GM18868 (cell line): ENCODE measurements around the gene NKD2.

Experiments used
- ATAC-seq: cut with Tn5 transposase; IDR thresholded peaks from one replicate; pipeline ENCODE4 v1.9.1; 2021; ENCODE audit warnings: mild to moderate bottlenecking, moderate library complexity; ENCODE audit not compliant: unreplicated experiment

Gene NKD2

DNA sequence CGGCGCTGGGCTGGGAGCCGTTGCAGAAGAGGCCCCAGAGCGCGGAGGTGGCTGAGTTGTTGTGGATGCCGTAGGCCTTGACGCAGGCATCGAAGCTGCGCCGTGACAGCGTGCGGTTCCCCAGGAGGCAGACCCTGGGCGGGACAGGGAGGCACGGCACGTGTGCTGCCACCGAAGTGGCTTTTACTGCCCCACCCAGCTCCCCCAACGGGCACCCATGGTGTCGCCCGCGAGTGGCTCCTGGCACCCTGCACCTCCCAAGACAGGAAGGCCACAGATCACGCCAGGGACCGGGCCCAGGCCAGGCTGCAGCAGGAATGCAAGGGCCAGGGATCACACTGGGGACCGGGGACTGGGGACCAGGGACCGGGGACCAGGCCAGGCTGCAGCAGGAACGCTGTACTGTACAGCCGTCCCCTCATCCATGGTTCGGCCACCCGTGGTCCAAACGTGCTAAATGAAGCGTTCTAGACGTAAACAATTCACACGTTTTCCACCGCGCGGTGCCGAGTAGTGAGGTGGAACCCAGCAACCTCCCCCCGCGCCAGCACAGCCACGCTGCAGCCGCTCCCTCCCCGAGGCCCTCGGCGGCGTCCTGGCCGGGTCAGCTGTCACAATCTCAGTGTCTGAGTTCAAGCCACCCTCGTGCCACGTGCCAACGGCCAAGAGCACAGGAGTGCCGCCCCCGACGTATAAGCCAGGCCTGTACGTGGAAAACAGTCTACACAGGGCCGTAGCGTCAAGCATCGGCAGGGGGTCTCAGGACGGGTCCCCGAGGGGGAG is 75.4 kb downstream of the NKD2 start:
- no peak for ATAC-seq

DNA sequence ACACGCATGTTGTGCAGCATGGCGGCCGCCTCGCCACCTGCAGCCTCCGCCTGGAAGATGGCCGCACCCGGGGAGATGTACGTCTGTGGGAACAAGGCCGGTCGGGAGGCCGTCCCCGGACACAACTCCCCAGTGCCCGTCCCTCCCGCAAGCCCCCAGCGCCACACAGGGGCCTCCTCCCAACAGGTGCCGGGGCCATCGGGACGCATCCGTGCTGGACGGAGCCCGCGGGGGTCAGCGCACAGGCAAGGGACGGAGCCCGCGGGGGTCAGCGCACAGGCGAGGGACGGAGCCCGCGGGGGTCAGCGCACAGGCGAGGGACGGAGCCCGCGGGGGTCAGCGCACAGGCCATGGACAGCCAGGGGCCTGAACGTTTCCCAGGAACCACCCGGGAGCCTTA is 76.8 kb downstream of the NKD2 start:
- ATAC-seq = no peak

DNA sequence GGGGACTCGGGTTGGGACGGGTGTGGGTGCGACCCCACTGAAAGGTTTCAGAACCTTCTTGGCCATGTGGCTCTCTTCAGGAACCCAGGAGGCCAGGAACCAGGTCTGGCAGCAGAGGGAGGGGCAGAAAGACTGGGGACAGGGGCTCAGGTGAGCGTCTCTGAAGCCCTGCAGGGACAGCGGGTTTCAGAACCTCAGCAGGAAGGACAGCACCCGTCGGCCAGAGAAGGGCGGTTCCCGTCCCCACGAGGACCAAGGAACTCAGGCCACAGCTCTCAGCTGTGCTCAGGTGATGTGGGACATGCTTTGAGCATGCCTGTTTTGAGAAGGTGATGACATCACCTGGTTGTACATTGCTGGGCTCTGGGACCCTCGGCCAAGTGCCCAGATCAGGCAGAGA is 77.5 kb downstream of the NKD2 start:
- ATAC-seq = no peak

DNA sequence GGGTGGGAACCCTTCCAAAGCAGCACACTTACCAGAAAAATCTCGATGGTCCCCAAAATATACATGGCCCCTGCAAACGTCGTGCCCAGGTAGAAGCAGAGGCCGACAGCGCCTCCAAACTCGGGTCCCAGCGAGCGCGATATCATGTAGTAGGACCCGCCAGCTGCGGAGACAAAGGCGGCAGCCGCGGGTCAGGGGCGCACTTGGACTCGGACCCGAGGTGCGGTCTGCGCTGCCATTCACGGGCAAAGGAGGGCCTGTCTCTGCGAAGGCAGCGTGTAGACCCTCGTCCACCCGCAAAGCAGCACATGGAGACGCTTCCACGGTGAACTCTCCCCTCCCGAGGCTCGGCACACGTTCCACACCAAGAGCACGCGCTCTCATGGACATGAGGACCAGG is 78.3 kb downstream of the NKD2 start:
- no peak for ATAC-seq

DNA sequence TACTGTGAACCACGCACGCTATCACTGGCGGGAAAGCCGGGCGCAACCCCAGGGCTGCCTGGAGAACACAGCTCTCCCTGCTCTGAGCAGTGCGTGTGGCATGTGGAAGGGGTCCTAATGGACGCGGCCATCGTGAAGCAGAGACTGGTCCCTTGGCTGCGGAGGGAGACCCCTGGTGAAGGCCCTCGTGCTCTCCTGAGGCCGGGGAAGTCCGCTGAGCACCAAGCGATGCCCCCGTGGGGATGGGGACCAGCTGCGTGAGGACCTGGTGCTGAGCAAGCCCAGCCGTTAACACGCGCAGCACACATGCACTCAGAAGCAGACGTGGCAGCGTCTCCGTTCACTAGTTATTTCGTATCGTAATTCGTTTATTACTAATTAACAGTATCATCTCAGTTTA is 78.8 kb downstream of the NKD2 start:
- no peak for ATAC-seq

DNA sequence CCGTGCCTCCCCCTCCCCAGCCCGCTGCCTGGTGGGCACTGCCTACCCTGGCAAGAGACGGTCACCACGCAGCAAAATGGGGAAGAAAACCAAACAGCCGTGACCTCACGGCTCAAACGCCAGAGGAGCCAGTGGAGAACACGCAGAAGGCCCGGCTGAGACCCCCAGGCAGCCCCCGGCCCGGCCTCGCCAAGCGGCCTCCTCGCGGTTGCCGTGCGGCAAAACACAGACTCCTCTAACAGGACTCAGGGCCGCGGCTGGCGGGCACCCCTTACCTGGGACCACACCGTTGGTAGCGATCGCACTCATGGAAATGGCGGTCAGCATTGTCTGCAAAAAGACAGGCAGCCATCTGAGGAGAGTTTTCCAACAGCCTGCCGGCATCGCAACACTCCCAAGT is 79.4 kb downstream of the NKD2 start:
- no peak for ATAC-seq
